RPMI7951 (cell line): Measurements from ENCODE around the gene CSTF3. TPM values are rescaled to one million over a fixed set of nuclear protein-coding genes. Genes with fewer than 3 reads are reported as not detected.
"Not testable (repeated sequence)": the region's sequence is repeated elsewhere in the genome, so short reads cannot be mapped to it uniquely, and the experiment has no call there.

Experiments
- DNase-seq: peaks from one replicate; pipeline ENCODE4 v3.0.0-alpha.2; 2012; ENCODE audit warnings: low read depth
- total RNA-seq: library from RNA; depleted of rRNA; stranded (reverse); fragments of >200 nt; shearing (Covaris generic); gene quantifications from 2 replicates; pipeline ENCODE4 v1.2.3, GENCODE V29; 2014

Gene CSTF3
- total RNA-seq, 1 experiment from 2014 or later, result 27.5 TPM

DNA sequence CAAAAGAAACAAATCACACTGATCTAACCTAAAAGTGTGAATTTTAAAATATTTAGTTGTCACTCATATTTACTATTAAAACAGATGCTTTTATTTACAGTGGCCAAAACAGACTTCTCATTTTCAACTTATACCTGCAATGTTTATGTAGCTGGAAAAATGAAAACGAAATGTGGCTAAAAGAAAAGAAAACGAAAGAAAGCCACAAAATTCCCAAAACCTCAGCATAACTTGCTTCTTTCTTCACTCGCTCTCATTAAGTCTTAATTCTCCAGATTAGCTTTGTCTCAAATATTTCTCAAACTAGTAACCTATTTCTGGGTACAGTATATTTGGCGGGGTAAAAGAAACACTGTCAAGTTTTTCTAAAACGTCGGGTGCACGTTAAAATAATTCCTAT is 693 bp downstream of the CSTF3 start:
- DNase-seq, result no peak

DNA sequence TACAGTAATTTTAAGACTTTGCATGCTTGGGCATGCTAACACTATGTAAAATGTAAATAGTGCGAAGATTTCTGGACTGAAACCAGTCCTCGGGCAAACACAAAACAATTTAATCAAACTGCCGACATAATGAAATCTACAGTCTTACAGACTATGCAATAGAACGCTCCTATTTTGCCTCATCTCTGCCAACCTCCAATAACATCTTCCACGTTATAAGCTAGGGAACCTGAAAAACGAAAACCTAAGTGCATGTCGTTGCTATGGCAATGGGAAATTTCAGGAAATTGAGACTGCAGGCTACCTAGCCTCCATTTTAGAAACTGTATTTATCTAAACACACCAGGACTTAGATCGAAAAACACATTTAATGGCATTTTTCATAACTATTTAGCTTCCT is 1.1 kb downstream of the CSTF3 start:
- peak; percentile 34 for DNase-seq

DNA sequence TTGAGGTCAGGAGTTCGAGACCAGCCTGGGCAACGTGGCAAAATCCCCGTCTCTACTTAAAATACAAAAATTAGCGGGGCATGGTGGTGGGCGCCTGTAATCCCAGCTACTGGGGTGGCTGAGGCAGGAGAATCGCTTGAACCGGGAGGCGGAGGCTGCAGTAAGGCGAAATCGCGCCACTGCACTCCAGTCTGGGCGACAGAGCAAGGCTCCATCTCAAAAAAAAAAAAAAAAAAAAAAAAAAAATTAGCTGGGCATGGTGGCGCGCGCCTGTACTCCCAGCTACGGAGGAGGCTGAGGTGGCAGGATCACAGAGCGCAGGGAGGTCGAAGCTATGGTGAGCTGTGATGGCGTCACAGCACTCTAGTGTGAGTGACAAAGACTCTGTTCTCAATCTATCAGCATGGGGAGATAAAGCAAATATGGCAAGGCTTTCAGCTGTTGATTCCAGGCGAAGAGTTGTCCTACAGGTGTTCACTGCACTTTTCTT is 1.9 kb downstream of the CSTF3 start:
- not testable (repeated sequence) for DNase-seq

DNA sequence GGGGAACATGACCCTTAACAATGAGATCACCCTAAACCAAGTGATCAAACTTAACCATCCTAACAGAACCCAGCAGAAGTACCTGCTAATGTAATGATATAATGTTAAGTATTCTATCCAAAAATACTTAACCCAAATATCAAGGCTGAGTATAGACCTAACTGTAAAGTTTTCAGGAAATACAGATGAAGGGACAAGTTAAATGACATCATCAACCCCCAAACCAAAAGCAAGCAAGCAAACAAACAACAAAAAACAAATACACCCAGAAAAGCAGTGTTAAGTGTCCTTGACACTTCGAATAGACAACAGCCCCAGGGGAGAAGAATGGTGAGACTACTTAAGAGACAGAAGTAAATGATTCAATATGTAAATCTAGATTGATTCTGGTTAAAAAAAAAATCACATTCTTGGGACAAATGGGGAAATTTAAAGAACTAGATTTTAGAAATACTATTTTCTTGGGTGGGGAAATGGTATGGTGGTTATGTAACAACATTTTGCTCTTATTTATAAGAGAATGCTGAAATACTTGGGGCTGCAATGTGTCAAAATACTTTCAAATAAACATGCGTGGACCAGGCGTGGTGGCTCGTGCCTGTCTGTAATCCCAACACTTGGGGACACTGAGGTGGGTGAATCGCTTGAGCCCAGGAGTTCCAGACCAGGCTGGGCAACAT is 2.5 kb downstream of the CSTF3 start:
- no peak for DNase-seq

DNA sequence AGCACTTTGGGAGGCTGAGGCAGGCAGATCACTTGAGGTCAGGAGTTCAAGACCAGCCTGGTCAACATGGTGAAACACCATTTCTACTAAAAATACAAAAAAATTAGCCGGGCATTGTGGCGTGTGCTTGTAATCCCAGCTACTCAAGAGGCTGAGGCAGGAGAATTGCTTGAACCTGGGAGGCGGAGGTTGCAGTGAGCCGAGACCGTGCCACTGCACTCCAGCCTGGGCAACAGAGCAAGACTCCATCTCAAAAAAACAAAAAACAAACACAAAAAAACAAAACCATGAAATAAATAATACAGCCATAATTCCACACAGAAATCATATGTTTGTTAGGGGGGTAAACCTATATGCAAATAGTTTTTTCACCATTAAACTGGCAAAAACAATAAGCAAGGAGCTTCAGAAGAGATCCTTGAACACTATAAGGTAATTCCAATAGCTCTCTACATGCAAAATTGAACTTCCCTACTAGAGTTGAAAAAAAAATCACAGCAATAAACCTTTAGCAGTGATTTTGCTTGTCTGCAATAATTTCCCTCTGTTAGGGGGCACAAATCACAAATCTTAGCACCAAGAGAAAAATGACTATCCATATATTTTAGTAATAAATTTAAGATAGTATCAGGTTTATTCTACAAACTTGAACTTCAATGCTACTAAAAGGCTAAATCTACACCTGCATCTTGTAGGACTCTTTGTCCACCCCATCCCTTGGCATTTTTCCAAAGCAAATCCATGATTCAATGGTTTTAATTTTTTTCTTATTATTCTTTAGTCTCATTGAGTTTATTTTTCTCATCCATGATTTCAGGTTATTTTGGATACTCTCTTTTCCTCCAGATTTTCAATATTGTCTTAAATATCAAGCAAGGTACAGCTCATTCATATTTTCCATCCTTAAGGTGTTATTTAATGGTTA is 3.9 kb downstream of the CSTF3 start:
- no peak for DNase-seq

DNA sequence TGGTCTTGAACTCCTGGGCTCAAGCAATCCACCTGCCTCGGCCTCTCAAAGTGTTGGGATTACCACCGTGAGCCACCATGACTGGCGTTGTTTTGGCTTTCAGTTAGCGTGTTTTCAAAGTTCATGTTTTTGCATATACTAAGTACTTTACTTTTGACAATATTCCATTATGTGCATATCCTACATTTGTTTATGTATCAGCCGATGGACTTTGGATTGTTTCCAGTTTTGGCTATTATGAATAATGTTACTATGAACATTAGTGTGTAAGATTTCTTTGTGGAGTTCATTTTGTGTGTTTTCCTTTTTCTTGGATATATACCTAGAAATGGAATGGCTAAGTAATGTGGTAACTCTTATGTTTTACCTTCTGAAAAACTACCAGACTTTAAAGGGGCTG is 9.9 kb downstream of the CSTF3 start:
- DNase-seq, result no peak

DNA sequence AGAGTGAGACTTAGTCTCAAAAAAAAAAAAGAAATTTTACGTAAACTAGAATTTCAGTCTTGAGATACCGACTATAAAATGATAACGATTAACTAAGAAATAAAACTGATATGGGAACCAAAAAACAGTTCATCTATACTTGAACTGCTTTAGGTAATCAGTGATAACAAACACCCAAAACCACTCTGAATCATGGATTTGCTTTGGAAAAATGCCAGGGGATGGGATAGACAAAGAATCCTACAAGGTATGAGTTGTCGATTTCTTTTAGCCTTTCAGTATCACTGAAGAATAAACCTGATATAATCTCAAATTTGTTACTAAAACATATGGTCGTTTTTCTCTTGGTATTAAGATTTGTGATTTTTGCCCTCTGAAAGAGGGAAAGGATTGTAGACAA is 13.7 kb downstream of the CSTF3 start:
- peak; percentile 32 for DNase-seq

DNA sequence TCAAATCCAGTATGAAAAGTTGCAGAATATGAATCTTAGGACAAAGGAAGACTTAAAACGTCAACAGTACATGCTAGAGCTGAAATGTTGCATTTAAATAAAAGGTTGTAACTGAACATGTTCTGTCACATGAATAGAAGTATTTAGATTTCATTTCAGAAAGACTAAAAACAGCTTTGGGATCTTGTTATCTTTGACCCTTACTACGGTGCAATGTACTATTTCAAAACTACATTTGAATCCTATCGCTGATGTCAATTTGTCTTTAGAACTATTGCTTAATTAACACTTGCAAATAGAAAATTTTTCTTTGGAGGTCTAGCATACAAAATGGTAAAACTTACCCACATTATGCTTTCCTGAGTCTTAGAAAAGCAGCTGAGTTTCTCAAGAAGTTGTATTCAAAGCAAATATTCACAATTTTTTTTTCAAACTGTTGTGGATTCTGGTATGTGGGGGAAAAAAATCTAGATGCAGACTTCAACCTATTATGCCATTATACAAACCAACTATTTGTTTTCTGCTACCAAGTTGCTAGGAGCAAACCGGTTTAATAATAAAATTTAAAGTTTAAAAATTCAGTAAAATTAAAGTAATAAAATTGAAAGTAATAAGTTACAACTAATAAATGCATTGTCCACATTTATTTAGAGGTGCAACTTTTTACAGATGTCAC is 25.4 kb downstream of the CSTF3 start:
- no peak for DNase-seq

DNA sequence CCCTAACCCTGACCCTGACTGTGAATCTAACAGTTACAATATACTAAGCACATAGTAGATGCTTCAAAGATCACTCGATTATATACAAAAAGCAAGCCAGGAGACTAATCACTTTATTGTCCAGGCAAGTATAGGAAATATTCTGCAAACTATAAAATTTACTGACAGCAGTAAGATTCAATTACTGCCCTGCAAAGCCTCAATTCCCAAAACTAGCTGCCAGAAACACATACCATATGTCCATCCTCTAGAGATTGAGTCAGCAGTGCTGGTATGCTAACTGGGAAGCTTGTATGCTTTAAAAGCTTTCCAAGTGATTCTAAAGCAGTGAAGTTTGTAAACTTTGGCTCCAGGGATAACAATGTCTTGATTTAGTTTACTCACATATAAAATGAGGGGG is 26.1 kb downstream of the CSTF3 start:
- peak; percentile 4 for DNase-seq

DNA sequence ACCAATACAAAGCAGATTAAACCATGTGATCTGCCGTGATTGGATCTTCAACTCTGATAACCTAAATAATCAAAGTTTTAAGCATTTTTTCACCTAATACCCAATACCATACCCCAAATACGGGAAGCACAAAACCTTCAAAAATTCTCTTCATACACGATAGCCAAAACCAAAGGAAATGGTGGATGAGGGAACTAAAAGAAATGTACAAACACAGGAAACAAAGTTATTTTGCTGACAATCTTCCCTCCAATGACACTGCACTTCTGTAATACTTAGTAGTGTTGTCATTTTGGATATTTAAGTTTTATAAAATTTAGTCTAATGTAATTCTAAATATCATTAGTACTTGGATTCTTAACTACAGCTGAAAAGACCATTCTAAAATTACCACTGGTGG is 27.0 kb downstream of the CSTF3 start:
- no peak for DNase-seq

DNA sequence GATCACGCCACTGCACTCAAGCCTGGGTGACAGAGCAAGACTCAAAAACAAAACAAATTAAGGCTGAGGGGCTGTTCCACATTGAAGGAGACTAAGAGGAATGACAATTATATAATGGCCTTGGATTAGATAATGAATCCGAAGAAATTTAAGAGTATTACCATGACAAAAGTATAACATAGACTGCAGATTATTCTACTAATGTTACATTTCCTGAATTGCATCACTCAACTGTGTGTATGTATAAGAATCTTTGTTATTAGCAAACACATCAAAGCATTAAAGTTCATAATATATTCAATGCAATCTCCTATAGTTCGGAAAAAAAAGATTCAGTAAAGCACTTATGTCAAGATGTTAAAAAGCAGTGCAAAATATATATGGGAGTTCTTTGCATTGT is 27.5 kb downstream of the CSTF3 start:
- no peak for DNase-seq

DNA sequence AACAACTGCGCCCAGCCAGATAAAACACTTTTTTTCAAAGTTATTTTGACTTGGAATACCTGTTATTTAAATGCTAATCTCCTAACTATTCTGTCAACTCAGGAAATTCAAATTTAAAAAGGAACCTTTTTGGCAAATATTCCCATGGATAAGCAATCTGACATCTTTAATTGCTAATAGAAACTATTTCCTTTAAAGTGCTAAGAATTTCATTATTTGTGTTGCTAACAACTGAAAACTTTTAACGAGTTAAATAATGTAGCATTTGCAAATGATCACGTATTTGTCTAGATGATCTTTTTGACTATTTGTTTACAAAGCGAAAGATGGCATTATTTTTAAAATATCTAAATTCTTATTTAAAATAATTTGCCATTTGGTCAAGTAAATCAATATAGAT is 28.8 kb downstream of the CSTF3 start:
- DNase-seq, result no peak

DNA sequence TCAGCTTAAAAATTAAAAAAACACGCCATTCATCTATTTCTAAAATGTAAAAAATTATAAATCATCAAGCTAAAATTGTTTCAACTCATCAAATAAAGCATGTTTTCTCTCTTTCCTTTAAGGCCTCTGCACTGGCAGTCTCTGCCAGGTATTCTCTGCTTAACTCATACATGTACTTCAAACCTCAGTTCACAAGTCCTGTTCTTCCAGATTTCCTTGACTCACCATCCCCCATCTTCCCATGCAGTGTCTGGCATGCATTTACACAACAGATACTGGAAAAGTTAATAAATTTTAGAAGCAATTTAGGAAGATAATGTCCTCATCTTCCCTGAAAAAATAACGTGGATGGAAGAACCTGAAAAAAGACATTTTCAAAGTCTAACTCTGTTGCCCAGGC is 32.5 kb downstream of the CSTF3 start:
- DNase-seq, result no peak

DNA sequence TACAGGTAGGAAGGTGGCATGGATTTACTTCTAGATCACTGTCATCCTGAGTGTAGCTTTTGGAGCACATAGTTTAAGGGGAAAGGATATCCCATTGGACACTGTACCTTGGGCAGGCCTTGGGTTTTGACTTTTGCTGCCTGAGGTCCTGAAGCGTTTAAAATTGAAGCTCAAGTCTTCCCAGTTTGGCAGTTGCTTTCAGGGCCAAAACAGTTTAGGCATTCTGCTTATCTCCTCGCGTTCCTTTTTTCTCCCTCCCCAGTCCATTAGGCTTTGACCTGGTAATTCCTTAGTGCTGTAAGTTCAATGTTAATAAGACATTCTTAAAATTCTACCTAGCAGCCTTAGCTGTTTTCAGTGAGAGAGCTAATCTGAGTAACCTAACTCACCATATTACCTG is 35.7 kb downstream of the CSTF3 start:
- no peak for DNase-seq

DNA sequence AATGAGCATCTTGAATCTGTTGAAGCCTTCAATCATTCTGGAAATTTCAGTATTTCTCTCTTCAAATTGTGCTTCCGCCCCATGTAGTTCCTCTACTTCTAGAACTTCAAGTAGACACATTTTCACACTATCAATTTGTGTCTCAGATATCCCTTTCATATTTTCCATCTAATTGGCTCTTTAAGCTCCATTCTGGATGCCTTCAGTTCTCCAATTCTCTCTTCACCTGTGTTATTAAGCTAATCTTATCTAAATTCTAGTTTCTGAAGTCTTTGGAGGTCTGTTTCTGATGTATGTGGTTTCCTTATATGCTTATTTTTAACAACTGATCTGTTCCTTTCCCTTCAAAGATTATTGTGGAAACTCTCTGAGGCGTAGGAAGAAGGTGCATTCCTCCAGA is 36.3 kb downstream of the CSTF3 start:
- no peak for DNase-seq

DNA sequence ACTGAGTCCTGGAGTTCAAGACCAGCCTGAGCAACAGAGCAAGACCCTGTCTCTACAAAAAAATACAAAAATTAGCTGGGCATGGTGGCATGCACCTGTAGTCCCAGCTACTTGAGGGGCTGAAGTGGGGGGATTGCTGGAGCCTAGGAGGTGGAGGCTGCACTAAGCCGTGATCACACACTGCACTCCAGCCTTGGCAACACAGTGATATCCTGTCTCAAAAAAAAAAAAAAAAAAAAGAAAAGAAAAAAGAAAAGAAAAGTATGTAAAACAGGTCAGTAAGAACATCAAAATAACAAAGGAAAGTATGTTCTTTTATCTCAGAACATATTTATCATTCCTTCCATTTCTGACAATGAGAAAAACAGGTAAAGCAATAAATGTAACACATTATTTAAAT is 38.6 kb downstream of the CSTF3 start:
- DNase-seq, result not testable (repeated sequence)

DNA sequence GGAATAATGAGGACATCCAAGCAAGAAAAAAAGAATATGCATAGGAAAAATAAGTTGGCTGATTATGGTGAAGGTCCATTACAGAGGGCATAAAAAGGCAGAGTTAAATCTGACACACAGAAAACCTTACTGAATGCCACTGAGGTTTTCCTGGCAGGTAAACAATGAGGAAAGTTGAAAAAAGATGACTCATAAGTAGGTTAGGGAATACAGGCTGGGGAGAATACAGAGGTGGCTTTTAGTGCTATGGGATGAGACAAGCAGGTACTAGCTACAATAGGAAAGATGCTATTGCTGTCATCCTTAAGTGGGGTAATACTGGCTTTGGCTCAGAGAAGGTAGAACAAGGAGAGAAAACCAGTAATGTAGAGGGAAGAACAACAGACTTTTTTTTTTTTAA is 44.7 kb downstream of the CSTF3 start:
- DNase-seq, result no peak

DNA sequence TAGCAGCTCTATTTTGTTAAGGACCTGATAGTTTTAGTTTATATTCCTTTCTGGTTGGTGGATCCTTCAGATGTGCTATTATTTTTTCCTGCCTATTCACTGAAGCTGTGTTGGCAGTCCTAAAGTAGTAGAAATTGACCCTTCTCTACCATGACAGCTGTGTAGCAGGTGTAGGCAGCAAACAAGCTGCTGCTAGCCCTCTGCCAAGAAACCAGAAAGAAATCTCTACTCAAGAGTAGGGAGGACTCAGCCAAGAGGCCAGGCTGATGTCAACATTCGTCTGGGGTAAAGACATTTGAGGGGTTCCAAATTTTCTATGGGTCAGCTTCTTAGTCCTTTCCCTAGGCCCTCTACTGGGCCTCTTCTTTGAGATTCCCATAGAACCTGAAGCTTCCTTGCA is 51.2 kb downstream of the CSTF3 start:
- no peak for DNase-seq

DNA sequence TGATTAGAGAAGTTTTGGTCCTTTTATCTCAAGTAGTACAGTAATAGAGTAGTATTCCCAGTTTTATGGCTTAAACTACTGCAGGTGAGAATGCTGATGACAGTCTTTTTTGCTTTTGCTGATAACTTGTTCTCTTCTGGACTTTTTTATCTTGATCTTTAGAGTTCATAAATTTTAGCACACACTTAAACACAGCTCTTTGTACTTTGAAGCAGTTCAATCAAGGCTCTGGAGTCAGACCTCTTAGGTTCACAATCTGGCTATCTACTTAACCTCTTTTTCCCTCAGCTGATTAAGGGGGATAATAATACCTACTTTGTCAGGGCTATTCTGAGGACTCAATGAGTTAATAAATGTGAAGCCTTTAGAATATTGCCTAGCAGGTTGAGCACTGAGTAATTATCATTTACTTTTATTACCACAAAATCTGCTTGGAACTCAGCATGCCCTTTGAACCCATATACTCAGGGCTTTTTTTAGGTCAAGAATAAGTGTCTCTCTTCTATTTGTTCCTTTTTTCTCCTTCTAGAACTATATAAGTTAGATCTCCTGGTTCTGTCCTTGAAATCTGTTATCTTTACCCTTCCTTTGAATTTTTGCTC is 51.9 kb downstream of the CSTF3 start:
- no peak for DNase-seq

DNA sequence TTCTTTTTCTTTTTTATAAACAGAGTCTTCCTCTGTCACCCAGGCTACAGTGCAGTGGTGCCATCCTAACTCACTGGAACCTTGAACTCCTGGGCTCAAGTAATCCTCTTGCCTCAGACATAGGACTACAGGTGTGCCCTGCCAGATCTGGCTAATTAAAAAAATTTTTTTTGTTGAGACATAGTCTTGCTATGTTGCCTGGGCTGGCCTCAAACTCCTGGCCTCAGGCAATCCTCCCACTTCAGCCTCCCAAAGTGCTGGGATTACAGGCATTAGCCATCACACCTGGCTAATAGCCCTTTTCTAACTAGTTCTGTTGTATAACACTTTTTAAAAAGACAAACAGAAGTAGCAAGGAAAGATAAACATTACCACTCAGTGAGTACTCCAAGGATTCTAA is 57.4 kb downstream of the CSTF3 start:
- no peak for DNase-seq

DNA sequence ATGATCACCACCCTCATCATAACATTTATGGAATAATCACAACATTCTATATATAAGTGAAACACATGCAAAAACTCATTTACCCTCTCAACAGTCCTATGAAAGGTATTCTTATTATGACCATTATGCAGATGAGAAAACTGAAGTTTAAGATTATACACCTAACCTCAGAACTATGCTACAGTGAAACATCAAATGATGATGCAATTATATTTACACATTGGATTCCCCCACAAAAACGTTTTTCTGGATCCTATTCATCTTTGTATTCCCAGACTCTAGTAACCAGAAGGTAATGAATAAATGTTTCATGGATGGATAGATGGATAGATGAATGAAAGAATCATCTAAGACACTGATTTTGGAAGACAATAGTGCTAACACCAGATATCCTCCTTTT is 67.1 kb downstream of the CSTF3 start:
- DNase-seq, result no peak

DNA sequence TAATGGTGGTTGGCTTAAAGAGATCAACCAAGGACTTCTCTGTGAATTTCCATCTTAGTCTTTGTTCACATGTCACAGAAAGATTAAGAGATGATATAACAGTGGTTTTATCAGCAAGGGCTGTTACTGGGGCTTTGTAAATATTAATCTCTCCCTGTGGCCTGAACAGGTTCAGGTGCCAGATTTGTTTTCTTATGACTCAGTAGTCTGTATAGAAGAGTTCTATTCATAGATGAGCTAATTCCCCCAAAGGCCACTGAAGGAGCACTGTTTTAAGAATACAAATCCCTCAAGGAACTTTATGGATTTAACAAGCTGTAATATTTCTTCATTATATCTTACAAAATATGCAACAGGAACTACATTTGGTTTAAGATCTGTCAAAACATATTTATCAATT is 71.5 kb downstream of the CSTF3 start:
- no peak for DNase-seq
